ENCODE measurements around the gene ITGA2.

DNA sequence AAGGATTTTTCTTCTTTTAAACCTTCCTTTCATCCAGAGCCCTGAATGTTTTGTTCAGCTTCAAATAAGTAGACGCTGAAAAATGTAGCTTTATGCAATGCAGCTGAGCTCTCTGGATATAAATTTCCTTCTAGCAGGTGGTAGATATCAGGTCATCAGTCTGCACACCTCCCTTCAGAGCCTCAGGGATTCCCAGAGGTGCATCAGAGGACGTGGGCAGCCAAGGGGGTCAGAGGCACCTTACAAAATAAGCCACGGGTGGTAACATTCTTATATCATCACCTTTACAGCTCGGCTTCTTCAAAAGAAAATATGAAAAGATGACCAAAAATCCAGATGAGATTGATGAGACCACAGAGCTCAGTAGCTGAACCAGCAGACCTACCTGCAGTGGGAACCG is 101.1 kb downstream of the ITGA2 start:
- TF ChIP-seq RAD21 (conservative IDR thresholded peaks at IDR 0.05) = no peak
- no peak for TF ChIP-seq TAF1 (IDR thresholded peaks at IDR 0.05; ENCODE audit: low read depth)
- no peak for TF ChIP-seq CTCF (IDR thresholded peaks at IDR 0.05; ENCODE audit: poor library complexity, severe bottlenecking)
